ENCODE results near the gene DACH1.

DACH1 gene

DNA sequence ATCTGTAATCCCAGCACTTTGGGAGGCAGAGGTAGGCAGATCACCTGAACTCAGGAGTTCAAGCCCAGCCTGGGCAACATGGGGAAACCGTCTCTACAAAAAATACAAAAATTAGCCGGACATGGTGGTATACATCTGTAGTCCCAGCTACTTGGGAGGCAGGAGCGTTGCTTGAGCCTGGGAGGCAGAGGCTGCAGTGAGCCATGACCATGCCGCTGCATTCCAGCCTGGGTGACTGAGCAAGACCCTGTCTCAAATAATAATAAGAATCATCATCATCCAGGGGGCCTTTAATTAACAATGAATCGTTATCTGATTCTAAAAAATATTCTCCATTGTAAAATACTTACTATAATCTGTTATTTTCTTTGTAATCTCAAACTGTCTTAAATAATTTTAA is 283.4 kb downstream of the DACH1 start:
- DNase-seq (ENCODE audit: low read depth), result no peak

GRCh38 chr13:71580614-71581013 is 286.4 kb downstream of the DACH1 start:
- no peak for DNase-seq (ENCODE audit: low read depth)

DNA sequence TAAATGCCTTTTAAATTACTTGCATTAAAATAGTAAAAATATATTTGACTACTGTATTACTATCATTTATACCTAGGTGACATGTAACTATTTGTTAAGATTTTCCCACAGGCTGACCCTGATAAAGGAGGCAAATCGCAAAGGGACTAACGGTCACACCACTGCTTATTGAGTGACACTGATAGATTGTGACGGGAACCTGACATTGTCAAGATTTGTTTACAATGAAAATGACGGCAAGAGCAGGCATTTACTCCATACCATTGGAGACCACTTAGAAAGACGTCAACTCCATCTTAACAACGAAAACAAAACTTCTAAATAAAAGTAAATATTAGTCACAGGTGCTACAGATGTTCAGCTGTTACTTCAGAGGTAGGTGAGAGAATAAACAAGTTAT is 289.0 kb downstream of the DACH1 start:
- no peak for DNase-seq (ENCODE audit: low read depth)

GRCh38 chr13:71577127-71577526 is 289.9 kb downstream of the DACH1 start:
- DNase-seq (ENCODE audit: low read depth), result no peak

DNA sequence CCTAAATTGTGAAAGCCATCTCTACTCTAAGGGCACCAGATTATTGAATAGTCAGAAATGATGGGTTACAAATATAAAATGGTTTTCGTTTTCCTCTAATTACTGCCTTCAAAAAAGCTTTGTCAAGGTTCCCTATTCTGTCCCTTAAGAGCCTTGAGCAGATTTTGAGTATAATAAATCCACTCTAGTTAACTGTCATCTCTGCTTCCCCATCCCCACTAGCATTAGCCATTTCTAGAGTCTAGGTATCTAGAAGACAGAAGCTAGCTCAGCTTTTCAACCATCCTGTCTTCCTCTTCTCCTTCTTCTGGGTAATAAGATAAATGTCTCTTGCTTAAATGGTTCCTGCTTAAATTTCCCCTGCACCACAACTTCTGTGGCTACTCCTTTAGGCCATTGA is 290.4 kb downstream of the DACH1 start:
- DNase-seq (ENCODE audit: low read depth), result no peak

- no peak for DNase-seq (ENCODE audit: low read depth)
These were observed 320.1 kb downstream of the DACH1 start for GRCh38 chr13:71546881-71547280.

- no peak for DNase-seq (ENCODE audit: low read depth)
These were observed 326.9 kb downstream of the DACH1 start for GRCh38 chr13:71540098-71540497.

GRCh38 chr13:71536201-71536600 is 330.8 kb downstream of the DACH1 start:
- DNase-seq (ENCODE audit: low read depth), result no peak

- no peak for DNase-seq (ENCODE audit: low read depth)
These were observed 342.2 kb downstream of the DACH1 start for GRCh38 chr13:71524613-71525304.

GRCh38 chr13:71524245-71524612 is 342.8 kb downstream of the DACH1 start:
- no peak for DNase-seq (ENCODE audit: low read depth)

- no peak for DNase-seq (ENCODE audit: low read depth)
These were observed 344.0 kb downstream of the DACH1 start for GRCh38 chr13:71522941-71523526.

GRCh38 chr13:71517004-71517403 is 350.0 kb downstream of the DACH1 start:
- DNase-seq (ENCODE audit: low read depth), result no peak

DNA sequence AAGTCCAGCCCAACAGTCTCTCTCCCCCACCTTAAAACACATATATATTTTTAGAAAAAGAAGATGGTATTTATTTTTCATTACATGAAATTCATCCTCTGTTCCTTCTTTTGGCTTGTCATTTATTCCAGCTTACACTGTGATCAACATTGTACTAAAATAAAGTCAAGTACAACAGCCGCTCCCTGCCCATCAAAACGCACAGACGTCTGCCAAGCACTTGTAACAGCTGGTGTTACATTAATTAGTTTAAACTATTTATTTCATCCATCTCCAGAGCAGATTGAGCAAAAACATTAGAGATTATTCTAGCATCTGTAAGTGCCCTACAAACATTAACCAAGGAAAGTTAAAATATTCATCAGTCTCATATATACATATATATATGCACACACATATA is 350.5 kb downstream of the DACH1 start:
- DNase-seq (ENCODE audit: low read depth), result no peak

- DNase-seq (ENCODE audit: low read depth), result no peak
These were observed 351.3 kb downstream of the DACH1 start for GRCh38 chr13:71515744-71516038.

GRCh38 chr13:71514900-71515743 is 351.9 kb downstream of the DACH1 start:
- no peak for DNase-seq (ENCODE audit: low read depth)

DNA sequence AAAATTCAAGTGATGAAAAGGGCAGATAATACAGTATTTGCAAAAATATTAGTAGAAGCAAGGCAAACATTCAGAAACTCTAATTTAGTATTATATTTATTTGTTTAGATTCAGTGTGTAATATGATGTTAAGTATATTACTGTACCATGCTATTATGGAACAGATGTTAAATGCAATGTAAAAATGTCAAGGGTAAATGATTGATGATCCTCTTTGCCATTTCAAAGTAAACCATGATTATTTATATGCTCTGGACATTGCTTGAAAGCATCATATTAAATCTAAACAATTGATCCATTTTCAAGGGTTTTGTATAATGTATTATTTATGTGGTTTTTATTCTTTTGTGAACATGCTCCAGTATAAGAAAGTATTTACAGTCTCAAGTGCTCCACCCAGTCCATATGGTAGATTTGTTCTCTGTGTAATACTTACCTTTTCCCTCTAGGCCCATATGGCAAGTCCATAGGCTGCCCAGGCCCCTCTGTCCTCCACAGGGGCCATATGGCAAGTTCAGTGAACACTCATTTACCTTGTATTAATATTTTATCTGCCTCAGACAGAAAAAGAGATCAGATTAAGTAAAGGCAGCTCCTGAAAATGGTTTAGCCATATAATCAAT is 353.5 kb downstream of the DACH1 start:
- no peak for DNase-seq (ENCODE audit: low read depth)

GRCh38 chr13:71503781-71504180 is 363.2 kb downstream of the DACH1 start:
- no peak for DNase-seq (ENCODE audit: low read depth)

- DNase-seq (ENCODE audit: low read depth), result no peak
These were observed 367.0 kb downstream of the DACH1 start for GRCh38 chr13:71499944-71500514.

DNA sequence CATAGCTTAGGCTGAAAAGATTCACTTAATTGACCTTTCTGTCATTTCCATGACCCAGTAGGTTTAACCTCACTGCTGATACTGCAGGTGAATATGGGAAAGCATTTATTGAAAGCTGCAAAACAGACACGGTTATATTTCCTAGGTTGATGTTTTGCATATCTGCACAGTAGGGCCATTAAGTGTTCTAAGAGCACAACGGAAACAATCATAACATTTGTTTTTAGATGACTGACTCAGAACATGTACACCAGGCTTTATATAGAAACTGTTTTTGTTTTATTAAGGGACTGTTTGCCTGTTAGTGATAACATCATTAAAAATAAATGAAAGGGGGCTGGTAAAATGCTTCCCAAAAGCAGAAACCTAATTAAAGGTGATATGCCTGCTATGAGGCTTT is 367.8 kb downstream of the DACH1 start:
- no peak for DNase-seq (ENCODE audit: low read depth)

GRCh38 chr13:71493189-71493588 is 373.8 kb downstream of the DACH1 start:
- DNase-seq (ENCODE audit: low read depth), result no peak

- no peak for DNase-seq (ENCODE audit: low read depth)
These were observed 374.6 kb downstream of the DACH1 start for GRCh38 chr13:71492346-71492871.

- DNase-seq (ENCODE audit: low read depth), result no peak
These were observed 376.0 kb downstream of the DACH1 start for GRCh38 chr13:71491010-71491409.
